HepG2 (cell line): Measurements from ENCODE around the gene SCT. TPM values are rescaled to one million over a fixed set of nuclear protein-coding genes. Genes with fewer than 3 reads are reported as not detected.

ENCODE experiments used
- CBFB ChIP-seq: sonication (generic); formaldehyde crosslinking; IDR thresholded peaks from 2 replicates; pipeline ENCODE4 v1.4.0; 2020; ENCODE audit warnings: missing genetic modification reagents
- CENPX ChIP-seq: sonication (generic); formaldehyde crosslinking; IDR thresholded peaks from 2 replicates; pipeline ENCODE4 v1.9.0; 2021; ENCODE audit warnings: mild to moderate bottlenecking, missing genetic modification reagents, moderate library complexity
- CHD2 ChIP-seq: IDR thresholded peaks from 2 replicates; pipeline ENCODE4 v1.6.1; 2011; ENCODE audit warnings: low read depth, low read length, improper control_type of control experiment
- IKZF1 ChIP-seq: fragments of 450-650 bp; IDR thresholded peaks from 2 replicates; pipeline ENCODE4 v1.7.1; 2016
- IRX3 ChIP-seq: sonication (generic); formaldehyde crosslinking; IDR thresholded peaks from 2 replicates; pipeline ENCODE4 v1.8.1; 2023; ENCODE audit warnings: mild to moderate bottlenecking, low read depth, missing genetic modification reagents, borderline replicate concordance
- NONO ChIP-seq, 2 experiments: fragments of 450-650 bp in 1 of 2; sonication (generic) in 1 of 2; formaldehyde crosslinking in 1 of 2; IDR thresholded peaks in 1 of 2; conservative IDR thresholded peaks in 1 of 2; 2 replicates each; pipeline versions ENCODE4 v1.6.1 to v1.8.0; 2017 to 2022; ENCODE audit warnings: mild to moderate bottlenecking in 1 of 2, missing genetic modification reagents in 1 of 2, moderate library complexity in 1 of 2
- NPAS2 ChIP-seq: sonication (generic); formaldehyde crosslinking; IDR thresholded peaks from 2 replicates; pipeline ENCODE4 v1.8.0; 2022; ENCODE audit warnings: mild to moderate bottlenecking, missing genetic modification reagents, borderline replicate concordance
- PHF20 ChIP-seq: sonication (generic); formaldehyde crosslinking; IDR thresholded peaks from 2 replicates; pipeline ENCODE4 v1.5.0; 2020; ENCODE audit warnings: mild to moderate bottlenecking, missing genetic modification reagents
- PITX1 ChIP-seq: sonication (generic); formaldehyde crosslinking; IDR thresholded peaks from 2 replicates; pipeline ENCODE4 v1.5.1; 2020; ENCODE audit warnings: mild to moderate bottlenecking, missing genetic modification reagents
- REPIN1 ChIP-seq: sonication (generic); formaldehyde crosslinking; IDR thresholded peaks from 2 replicates; pipeline ENCODE4 v1.8.0; 2022; ENCODE audit warnings: missing genetic modification reagents, low read depth, mild to moderate bottlenecking, borderline replicate concordance
- ZNF83 ChIP-seq: sonication (generic); formaldehyde crosslinking; IDR thresholded peaks from 2 replicates; pipeline ENCODE4 v1.4.0; 2020; ENCODE audit warnings: missing genetic modification reagents, mild to moderate bottlenecking, borderline replicate concordance
- polyA plus RNA-seq, 8 experiments: library from polyadenylated mRNA; depleted of rRNA in 3 of 8; stranded (reverse) in 7 of 8; unstranded in 1 of 8; fragments of >200 nt; fragmentation: Illumina TruSeq in 4 of 8; extraction: Trizol in 4 of 8; gene quantifications; 2 replicates each; pipeline versions ENCODE4 v1.2.1 to v1.2.3, GENCODE V29; 2011 to 2016; ENCODE audit warnings: low read depth in 4 of 8, missing spikeins in 1 of 8, mixed read lengths in 1 of 8; ENCODE audit not compliant: insufficient read depth in 1 of 8
- total RNA-seq, 5 experiments: library from RNA; depleted of rRNA; stranded (reverse); fragments of >200 nt; fragmentation: Illumina TruSeq; extraction: Trizol; gene quantifications; 2 replicates each; pipeline ENCODE4 v1.2.3, GENCODE V29; 2016; ENCODE audit warnings: low read depth in 1 of 5
- TF ChIP-seq, protein P1 (sequence below): sonication (generic); formaldehyde crosslinking; conservative IDR thresholded peaks from 2 replicates; pipeline ENCODE4 v1.4.0; 2020; ENCODE audit warnings: missing genetic modification reagents
- TF ChIP-seq, protein P2 (sequence below): sonication (generic); formaldehyde crosslinking; conservative IDR thresholded peaks from 2 replicates; pipeline ENCODE4 v1.4.0; 2020; ENCODE audit warnings: mild to moderate bottlenecking, missing genetic modification reagents, moderate library complexity
- TF ChIP-seq, protein P3 (sequence below): sonication (generic); formaldehyde crosslinking; IDR thresholded peaks from 2 replicates; pipeline ENCODE4 v1.5.0; 2020; ENCODE audit warnings: mild to moderate bottlenecking, missing genetic modification reagents, moderate library complexity
- TF ChIP-seq, protein P4 (sequence below): IDR thresholded peaks from 2 replicates; pipeline ENCODE4 v1.6.1; 2016; ENCODE audit warnings: mild to moderate bottlenecking, missing biosample characterization, missing genetic modification reagents
- TF ChIP-seq, protein P5 (sequence below): sonication (generic); formaldehyde crosslinking; IDR thresholded peaks from 2 replicates; pipeline ENCODE4 v1.8.1; 2023; ENCODE audit warnings: mild to moderate bottlenecking, missing genetic modification reagents
- TF ChIP-seq, protein P6 (sequence below): IDR thresholded peaks from 2 replicates; pipeline ENCODE4 v1.6.1; 2016

Gene SCT
- total and polyA plus RNA-seq, 2 of the 13 experiments (the other 11 are each of a cell fraction or from before 2014, with no cell fraction given), result not detected

DNA sequence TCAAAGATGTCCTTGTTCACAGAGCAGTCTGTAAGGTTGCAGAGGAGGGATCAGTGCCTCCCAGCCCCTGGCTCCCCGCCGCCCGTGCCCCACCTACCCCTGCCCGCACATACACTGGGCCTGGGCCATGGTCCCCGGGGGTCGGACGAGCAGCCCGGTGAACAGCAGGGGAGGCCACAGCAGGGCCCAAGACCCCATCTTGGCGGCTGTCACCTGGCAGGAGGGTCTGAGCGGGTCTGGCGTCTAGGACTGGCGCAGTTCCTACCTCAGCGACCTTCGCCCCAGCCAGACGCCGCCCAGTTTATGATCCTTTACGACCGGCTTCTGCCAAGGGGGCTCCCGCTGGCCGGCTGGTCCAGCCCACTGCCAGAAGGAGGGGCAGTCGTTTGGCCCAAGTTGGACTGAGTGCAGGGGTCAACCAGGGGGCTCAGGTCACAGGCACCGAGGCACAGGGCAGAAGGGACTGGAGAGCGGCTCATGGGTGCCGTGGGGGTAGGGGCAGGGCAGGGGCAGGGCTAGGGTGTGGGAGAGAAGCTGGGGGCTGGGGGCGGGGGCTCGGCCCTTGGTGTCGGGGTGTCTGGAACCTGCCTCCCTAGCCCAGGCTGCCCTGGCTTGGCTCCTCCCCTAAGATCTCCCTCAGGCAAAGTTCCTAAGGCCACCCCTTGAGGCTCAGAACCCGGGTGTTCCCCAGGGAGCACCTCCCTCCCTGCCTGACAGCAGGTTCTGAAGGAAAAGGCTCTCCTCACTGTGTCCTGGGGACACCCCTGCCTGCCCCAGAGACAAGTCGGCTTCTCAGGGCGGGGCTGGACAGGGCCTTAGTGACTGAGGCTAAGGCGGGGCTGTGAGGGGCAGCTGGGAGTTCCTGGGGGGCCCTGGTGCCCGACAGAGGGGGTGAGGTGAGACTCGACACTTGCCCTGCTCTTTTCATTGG lies 2.0 kb downstream of the SCT start, which contains the start of gene CDHR5 (continued):
- TF ChIP-seq, protein P1, sequence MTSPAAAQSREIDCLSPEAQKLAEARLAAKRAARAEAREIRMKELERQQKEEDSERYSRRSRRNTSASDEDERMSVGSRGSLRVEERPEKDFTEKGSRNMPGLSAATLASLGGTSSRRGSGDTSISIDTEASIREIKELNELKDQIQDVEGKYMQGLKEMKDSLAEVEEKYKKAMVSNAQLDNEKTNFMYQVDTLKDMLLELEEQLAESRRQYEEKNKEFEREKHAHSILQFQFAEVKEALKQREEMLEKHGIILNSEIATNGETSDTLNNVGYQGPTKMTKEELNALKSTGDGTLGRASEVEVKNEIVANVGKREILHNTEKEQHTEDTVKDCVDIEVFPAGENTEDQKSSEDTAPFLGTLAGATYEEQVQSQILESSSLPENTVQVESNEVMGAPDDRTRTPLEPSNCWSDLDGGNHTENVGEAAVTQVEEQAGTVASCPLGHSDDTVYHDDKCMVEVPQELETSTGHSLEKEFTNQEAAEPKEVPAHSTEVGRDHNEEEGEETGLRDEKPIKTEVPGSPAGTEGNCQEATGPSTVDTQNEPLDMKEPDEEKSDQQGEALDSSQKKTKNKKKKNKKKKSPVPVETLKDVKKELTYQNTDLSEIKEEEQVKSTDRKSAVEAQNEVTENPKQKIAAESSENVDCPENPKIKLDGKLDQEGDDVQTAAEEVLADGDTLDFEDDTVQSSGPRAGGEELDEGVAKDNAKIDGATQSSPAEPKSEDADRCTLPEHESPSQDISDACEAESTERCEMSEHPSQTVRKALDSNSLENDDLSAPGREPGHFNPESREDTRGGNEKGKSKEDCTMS, result no peak
- no peak for TF ChIP-seq ZNF83 (CRISPR knock-in tag)
- TF ChIP-seq IKZF1, result no peak
- TF ChIP-seq CHD2, result no peak
- TF ChIP-seq PHF20 (CRISPR knock-in tag), result no peak
- no peak for TF ChIP-seq NONO (IDR thresholded peaks at IDR 0.05)
- peak; percentile 48; the same call in 1 of the 2 replicates for TF ChIP-seq NONO (CRISPR knock-in tag; conservative IDR thresholded peaks at IDR 0.05)
- TF ChIP-seq, protein P2, sequence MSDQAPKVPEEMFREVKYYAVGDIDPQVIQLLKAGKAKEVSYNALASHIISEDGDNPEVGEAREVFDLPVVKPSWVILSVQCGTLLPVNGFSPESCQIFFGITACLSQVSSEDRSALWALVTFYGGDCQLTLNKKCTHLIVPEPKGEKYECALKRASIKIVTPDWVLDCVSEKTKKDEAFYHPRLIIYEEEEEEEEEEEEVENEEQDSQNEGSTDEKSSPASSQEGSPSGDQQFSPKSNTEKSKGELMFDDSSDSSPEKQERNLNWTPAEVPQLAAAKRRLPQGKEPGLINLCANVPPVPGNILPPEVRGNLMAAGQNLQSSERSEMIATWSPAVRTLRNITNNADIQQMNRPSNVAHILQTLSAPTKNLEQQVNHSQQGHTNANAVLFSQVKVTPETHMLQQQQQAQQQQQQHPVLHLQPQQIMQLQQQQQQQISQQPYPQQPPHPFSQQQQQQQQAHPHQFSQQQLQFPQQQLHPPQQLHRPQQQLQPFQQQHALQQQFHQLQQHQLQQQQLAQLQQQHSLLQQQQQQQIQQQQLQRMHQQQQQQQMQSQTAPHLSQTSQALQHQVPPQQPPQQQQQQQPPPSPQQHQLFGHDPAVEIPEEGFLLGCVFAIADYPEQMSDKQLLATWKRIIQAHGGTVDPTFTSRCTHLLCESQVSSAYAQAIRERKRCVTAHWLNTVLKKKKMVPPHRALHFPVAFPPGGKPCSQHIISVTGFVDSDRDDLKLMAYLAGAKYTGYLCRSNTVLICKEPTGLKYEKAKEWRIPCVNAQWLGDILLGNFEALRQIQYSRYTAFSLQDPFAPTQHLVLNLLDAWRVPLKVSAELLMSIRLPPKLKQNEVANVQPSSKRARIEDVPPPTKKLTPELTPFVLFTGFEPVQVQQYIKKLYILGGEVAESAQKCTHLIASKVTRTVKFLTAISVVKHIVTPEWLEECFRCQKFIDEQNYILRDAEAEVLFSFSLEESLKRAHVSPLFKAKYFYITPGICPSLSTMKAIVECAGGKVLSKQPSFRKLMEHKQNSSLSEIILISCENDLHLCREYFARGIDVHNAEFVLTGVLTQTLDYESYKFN, result peak; percentile 49; the same call in 1 of the 2 replicates
- TF ChIP-seq PITX1 (CRISPR knock-in tag), result 0 out of 2 replicates have a peak, but pooled peaks have one; percentile 18
- no peak for TF ChIP-seq CENPX (CRISPR knock-in tag)
- TF ChIP-seq NPAS2 (CRISPR knock-in tag), result no peak
- TF ChIP-seq, protein P3, sequence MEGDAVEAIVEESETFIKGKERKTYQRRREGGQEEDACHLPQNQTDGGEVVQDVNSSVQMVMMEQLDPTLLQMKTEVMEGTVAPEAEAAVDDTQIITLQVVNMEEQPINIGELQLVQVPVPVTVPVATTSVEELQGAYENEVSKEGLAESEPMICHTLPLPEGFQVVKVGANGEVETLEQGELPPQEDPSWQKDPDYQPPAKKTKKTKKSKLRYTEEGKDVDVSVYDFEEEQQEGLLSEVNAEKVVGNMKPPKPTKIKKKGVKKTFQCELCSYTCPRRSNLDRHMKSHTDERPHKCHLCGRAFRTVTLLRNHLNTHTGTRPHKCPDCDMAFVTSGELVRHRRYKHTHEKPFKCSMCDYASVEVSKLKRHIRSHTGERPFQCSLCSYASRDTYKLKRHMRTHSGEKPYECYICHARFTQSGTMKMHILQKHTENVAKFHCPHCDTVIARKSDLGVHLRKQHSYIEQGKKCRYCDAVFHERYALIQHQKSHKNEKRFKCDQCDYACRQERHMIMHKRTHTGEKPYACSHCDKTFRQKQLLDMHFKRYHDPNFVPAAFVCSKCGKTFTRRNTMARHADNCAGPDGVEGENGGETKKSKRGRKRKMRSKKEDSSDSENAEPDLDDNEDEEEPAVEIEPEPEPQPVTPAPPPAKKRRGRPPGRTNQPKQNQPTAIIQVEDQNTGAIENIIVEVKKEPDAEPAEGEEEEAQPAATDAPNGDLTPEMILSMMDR (CRISPR knock-in tag), result peak; percentile 19; the same call in 1 of the 2 replicates
- TF ChIP-seq, protein P4, sequence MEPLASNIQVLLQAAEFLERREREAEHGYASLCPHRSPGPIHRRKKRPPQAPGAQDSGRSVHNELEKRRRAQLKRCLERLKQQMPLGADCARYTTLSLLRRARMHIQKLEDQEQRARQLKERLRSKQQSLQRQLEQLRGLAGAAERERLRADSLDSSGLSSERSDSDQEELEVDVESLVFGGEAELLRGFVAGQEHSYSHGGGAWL (CRISPR knock-in tag), result no peak
- no peak for TF ChIP-seq IRX3
- TF ChIP-seq, protein P5, sequence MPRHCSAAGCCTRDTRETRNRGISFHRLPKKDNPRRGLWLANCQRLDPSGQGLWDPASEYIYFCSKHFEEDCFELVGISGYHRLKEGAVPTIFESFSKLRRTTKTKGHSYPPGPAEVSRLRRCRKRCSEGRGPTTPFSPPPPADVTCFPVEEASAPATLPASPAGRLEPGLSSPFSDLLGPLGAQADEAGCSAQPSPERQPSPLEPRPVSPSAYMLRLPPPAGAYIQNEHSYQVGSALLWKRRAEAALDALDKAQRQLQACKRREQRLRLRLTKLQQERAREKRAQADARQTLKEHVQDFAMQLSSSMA, result no peak
- 0 out of 2 replicates have a peak, but pooled peaks have one; percentile 10 for TF ChIP-seq REPIN1 (CRISPR knock-in tag)
- no peak for TF ChIP-seq CBFB (CRISPR knock-in tag)
- TF ChIP-seq, protein P6, sequence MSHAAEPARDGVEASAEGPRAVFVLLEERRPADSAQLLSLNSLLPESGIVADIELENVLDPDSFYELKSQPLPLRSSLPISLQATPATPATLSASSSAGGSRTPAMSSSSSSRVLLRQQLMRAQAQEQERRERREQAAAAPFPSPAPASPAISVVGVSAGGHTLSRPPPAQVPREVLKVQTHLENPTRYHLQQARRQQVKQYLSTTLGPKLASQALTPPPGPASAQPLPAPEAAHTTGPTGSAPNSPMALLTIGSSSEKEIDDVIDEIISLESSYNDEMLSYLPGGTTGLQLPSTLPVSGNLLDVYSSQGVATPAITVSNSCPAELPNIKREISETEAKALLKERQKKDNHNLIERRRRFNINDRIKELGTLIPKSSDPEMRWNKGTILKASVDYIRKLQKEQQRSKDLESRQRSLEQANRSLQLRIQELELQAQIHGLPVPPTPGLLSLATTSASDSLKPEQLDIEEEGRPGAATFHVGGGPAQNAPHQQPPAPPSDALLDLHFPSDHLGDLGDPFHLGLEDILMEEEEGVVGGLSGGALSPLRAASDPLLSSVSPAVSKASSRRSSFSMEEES, result no peak
